Measurements from ENCODE around the gene GSE1.

The GSE1 gene

DNA sequence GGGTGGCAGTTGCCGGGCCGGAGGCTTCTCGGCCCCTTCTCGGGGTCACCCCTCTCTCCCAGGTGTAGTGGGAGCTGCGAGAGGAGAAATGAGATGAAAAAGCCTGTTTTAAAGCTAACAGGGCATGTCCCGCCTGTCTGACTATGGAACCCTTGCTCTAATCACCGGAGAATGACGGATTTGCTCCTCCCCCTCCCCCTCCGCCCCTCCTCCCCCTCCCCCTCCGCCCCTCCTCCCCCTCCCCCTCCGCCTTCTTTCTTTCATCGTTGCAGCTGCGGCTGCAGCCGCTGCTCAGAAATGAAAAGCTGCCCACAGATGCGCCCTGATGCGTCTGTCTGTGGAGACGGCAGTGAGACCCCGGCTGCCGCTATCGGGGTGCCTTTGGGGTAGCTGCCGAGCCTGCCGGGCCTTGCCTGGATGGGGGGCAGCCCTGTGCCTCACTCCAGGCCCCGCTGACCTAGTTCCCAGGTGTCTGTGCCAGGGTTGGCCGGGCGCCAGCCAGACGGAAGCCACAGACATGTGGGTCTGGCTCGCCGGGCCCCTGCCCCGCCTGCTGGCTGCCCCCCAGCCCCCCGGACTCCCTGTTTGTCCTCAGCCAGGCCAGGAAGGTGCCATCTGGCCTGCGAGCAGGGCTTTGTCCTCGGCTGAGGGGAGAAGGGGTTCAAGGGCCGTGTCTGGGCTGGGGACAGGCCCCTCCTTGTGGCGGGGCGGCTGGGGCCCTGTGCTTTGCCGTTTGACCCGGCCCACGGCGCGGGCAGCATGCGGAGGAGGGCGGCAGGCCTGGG is 37.9 kb downstream of the GSE1 start:
- no peak for DNase-seq

DNA sequence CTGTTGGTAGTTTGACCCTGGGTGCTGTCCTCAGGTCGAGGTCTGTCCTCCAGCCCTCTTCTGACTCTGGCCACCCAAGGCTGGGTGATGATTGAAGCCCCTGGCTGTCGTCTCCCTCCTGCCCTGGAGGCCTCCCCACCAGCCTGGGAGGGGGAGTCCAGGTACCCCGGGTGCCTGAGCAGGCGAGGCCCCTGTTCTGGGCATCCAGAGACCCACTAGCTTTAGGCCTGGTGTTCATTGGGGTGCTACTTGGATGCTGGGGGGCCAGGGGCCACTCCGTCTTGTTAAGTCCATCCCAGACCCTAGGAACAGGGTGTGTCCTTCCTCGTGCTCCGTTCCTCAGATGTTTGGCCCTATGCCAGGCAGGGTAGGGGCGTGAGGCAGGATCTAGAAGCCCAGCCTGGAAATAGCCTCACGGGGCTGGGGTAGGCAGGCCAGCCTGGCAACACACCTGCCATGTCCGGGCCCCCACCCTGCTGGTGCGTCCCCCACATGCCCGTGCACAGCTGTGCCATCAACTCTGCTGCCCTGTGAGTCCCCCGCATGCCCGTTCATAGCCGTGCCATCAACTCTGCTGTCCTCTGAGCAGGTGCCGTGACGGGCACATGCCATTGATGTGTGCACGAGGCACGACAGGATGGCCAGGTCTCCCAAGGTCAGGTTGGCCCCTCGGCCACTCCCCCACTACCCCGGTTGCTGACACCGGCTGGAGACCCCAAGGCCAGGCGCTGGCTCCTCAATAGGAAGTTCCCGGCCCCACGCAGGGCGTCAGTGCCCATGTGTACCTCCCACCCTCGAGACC is 38.7 kb downstream of the GSE1 start:
- no peak for DNase-seq

DNA sequence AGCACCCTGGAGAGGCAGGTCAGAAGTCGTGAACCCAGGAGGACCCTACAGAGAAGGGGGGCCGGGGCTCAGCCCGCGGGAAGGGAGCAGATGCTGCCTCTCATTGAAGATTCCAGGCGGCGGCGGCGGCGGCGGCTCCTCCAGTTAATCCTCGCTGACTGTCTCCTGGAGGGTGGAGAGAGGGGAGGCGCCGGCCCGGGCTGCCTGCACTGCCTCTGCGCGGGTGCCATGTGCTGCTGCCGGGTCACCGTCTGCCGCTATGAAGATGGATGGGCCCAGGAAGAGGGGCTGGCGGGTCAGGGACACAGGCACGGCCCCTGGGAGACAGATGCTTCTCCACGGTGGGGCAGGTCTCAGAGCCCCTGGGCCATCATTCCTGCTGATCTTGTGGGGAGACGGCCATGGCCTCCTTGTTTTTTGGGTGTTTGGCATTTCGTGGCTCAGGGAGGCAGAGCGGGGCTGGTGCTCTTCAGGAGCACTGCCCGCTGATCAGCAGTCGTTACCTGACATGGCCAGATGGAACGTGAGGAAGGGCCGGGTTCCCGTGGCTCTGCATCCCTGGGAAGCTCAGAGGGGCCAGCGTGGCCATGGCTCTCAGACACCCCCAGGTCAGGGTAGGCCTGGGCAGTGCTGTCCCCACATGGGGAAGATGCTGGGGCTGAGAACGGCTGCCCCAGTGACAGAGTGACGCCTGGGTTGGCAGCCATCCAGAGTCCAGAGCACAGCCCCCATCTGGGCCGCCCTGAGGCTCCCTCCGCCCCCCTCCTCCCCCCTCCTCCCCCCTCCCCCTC is 39.5 kb downstream of the GSE1 start:
- DNase-seq: no peak

DNA sequence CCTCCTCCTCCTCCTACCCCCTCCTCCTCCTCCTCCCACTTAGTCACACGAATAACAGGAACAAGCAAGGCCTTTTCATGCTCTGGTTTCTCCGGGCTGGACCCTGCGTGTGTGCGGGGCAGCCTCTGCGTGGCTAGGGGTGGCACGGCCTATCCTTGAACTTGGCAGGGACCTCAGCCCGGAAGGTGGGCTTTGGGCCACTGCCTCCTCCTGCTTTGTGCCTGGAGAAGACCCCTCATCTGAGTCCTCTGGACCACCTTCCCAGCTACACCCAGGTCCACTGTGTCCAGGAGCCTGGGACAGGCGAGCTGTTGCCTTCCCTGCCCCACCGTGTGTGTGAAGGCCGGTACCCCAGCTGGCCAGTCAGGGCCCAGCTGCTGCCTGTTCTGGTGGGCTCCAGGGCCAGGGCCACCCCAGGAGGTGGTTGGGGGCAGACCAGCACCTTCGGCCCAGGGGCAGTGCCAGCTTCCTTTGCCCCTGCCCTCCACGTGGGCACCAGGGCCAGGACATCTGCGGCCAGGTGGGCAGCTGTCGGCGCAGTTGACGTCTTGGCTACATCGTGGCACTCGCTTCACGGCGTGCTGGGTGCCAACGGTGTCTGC is 40.3 kb downstream of the GSE1 start:
- no peak for DNase-seq

DNA sequence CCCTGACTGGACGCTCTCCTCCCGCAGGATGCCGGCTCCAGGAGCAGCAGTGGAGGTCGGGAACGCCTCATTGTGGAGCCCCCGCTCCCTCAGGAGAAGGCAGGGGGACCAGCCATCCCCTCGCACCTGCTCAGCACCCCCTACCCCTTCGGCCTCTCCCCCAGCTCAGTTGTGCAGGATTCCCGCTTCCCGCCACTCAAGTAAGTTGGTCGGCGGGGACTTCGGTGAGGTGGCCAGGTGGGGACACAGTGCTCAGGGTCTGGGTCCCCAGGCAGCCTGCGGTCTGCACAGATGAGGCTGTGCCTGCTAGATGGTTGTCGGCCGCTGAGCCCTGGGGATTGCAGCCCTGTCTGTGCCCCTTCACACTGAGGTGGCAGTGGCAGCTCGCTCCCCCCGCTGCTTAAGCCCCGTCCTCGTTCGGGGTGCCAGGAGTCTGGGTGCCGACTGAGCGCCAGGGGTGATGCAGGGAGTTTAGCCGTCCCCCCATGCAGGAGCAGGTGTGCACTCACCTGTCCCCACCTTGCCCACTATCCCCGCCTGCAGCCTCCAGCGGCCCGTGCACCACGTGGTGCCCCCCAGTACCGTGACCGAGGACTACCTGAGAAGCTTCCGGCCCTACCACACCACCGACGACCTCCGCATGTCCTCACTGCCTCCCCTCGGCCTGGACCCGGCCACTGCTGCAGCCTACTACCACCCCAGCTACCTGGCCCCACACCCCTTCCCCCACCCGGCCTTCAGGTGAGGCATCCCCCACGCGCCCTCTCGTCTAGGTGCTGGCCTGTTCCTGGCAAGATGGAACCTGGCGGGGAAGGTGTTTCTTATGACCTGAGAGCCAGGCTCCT is 41.4 kb downstream of the GSE1 start:
- DNase-seq: no peak

DNA sequence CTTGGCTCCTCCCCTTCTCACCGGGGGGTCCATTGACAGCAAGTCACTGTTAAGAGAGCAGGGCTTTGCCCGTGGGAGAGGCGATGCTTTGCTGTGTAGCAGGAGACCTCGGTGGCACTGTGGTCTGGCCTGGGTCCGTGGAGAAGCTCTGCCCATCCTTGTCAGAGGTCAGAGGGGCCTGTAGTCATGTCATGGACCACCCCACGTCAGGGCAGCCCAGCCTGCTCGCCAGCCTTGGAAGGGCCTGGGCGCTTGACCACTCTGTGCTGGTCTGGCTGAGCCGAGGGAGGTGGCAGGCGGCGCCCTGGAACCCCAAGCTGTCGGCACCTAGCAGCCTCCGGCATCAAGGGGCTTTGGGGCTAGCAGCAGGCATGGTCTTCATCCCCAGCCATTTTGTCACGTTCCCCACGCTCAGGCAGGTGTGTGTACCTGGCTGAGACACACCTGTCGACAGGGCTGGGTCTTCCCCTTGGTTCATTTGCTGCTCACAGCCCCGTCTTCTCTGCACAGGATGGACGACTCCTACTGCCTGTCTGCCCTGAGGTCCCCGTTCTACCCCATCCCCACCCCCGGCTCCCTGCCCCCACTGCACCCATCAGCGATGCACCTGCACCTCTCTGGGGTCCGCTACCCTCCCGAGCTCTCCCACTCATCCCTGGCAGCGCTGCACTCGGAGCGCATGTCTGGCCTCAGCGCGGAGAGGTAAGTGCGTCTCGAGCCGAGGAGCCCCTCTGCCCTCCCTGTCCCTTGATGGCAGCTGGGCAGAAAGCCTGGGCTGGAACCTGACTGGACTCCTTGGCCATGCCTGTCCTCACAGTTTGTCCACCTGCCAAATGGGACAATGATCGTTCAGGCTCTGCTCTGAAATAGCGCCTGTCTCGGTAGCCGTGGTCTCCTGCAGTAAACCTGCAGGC is 42.4 kb downstream of the GSE1 start:
- DNase-seq: no peak

DNA sequence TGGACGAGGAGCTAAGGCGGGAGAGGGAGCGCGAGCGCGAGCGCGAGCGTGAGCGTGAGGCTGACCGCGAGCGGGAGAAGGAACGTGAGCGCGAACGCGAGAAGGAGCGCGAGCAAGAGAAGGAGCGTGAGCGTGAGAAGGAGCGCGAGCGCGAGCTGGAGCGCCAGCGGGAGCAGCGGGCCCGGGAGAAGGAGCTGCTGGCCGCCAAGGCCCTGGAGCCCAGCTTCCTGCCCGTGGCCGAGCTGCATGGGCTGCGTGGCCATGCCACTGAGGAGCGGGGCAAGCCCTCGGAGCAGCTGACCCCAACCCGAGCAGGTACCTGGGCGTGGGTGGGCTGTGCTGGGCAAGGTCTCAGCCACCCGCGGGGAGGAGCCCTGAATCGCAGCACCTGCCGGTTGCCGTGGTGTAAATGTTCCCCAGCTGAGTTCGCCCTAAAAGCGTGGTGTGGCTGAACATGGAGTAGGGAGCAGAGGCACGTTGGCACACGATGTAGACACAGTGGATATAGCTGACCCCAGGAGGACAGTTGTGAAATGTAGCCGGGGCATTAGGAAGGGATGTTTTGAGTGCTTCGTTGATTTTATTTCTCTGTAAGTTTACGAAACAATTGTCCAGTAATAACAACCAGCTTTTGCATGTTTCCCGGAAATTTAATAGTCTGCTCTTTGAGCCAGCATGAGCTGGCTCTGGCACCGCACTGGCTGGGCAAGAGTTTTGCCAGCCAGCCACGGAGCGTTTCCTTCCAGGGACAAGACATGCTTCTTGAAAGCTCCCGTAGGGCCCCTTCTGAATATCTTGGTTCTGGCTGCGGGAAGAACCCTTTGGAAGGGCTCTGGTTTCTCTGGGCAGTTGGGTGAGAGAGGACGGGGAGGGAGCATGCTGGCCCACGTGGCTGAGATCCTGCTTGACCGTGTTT is 43.5 kb downstream of the GSE1 start:
- DNase-seq: no peak

DNA sequence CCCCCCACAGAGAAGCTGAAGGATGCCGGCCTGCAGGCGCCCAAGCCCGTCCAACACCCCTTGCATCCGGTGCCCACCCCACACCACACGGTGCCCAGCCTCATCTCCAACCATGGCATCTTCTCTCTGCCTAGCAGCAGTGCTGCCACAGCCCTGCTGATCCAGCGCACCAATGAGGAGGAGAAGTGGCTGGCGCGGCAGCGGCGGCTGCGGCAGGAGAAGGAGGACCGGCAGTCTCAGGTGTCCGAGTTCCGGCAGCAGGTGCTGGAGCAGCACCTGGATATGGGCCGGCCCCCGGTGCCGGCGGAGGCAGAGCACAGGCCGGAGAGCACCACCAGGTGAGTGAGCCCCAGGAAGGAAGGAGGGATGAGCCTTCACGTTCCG is 44.1 kb downstream of the GSE1 start:
- no peak for DNase-seq

DNA sequence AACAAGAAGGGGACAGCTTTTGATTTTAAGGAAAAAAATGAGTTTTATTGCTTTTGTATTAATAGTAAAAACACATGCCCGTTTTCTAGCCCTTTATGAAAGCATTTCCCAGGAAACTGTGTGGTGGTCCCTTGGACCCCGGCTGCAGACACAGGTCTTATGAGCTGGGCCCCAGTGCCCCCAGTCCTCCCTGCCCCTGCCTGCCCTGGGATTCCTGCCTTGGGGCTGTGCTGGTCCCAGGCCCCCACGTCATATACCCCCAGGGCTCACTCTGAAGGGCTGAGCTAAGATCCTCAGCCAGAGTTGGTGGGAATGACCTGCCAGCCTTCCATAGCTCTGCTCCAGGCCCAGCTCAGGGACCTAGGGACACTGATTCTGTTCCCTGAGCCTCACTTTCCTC is 44.9 kb downstream of the GSE1 start:
- DNase-seq: no peak

DNA sequence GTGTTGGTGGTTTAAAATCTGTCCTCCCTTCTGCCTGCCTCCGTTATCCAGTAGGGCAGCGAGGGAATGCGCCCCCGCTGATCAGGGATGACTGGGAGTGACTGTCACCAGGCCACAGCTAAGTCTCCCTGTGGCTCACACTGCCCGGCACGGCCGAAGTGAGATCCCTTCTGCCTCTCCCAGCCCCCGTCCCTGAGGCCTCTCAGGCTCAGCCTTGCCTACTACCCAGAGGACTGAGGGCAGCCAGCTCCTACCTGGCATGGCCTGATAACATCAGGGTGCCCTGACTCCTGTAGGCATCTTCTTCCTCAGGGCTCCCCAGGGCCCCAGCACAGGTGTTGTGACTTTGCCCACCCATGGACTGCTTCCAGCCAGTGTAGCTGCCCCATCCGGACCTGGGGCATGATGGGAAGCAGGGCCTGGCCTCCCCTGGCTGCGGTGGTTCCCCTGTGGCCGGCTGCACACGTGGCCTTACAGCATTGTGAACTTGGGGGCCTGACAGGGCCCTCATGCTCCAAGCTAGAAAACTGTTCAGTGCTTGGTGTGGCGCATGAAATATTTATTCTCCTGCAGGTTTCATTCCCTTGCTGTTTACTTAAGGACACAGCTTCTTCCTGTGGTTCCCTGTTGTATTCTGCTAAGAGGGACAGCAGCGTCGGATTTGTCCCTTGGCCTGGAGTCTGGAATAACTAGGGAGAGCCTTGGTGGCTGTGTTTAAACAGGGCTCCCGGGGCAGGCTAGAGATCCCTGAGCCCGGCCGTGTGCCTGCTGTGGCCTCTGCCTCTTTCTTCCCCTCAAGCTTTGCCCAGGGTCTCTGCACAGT is 45.6 kb downstream of the GSE1 start:
- no peak for DNase-seq

DNA sequence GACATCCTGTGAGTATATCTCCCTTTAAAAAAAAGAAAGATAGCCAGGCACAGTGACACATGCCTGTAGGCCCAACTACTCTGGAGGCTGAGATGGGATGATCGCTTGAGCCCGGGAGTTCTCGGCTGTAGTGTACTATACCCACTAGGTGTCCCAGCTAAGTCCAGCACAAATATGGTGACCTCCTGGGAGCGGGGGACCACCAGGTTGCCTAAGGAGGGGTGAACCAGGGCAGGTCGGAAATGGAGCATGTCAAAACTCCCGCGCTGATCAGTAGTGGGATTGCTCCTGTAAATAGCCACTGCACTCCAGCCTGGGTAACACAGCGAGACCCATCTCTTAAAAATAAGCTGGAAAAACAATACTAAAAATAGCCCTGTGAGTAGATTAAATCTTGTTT is 46.2 kb downstream of the GSE1 start:
- DNase-seq: no peak

DNA sequence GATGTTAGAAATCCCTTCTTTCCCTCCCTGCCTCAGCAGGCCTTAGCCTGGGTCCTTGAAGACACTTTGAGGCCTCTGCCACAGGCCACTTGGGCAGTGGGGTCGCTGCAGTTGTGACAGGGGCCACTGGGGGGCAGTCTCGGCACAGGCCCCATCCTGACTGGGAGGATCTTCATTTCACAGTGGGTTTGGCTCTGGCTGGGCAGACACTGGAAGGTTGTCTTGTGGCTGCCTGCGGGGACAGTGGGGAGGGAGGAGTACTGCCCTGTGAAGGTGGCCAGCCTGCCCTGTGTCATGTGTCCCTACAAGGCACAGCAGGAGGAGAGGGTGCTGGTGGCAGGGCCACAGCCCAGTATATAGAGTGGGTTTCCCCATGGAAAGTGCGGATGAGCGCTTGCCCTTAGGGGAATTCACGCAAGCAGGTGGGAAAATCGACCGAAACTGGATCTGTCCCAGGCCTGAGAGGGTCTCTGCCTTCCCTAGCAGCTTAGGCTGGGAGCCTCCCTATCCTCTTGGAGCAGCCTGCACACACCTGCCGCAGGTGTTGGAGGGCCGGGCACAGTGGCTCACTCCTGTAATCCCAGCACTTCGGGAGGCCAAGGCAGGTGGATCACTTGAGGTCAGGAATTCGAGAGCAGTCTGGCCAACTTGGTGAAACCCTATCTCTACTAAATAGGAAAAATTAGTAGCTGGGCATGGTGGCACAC is 46.8 kb downstream of the GSE1 start:
- DNase-seq: no peak

DNA sequence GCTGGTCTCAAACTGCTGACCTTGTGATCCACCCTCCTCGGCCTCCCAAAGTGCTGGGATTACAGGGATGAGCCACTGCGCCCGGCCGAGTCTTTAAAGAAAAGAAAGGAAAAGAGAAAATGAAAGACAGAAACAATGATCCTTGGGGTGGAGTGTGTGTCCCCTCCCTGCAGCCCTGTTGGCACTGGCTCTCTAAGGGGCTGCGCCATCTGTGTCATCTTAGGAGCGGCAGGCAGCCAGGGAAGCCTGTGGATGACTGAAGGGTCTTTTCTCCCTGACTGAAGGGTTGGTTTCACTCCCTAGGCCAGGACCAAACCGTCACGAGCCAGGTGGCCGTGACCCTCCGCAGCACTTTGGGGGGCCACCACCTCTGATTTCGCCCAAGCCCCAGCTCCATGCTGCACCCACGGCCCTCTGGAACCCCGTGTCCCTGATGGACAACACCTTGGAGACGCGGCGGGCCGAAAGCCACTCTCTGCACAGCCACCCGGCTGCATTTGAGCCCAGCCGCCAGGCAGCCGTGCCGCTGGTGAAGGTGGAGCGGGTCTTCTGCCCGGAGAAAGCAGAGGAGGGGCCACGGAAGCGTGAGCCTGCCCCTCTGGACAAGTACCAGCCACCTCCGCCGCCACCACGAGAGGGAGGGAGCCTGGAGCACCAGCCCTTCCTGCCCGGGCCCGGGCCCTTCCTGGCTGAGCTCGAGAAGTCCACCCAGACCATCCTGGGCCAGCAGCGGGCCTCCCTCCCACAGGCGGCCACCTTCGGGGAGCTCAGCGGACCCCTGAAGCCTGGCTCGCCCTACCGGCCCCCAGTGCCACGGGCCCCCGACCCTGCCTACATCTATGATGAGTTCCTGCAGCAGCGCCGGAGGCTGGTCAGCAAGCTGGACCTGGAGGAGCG is 48.0 kb downstream of the GSE1 start:
- DNase-seq: no peak

DNA sequence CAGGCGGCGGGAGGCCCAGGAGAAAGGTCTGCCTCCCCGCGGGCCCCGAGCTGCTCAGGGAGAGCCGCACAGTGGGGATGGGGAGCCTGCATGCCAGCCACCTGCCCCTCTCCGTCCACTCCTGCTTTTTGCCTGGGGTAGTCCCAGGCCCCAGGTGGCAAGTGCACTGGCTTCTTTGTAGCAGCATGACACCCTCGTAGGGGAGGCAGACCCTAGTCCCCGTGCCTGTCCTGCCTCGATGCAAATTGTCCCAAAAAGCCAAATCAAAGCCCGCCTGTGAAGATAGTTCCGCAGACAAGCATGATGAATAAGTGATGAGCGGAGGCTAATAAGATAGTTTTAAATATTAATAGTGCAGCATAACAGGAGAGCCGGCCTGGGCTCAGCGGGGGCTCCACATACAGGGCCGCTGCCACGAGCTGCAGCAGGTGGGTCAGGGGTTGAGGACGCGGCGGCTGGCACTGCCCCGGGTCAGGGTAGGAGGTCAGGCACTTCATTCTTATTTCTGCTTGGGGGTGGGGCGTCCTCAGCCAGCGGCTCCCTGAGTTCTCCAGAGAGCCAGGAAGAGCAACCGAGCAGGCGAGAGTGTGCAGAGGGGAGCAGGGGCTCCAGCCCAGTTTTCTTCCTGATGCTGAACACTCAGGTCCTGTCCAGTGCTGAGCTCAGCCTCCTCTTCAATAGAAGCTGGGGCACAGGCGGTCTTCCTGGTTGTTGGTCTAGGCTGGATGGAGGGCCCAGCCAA is 48.8 kb downstream of the GSE1 start:
- DNase-seq: no peak

DNA sequence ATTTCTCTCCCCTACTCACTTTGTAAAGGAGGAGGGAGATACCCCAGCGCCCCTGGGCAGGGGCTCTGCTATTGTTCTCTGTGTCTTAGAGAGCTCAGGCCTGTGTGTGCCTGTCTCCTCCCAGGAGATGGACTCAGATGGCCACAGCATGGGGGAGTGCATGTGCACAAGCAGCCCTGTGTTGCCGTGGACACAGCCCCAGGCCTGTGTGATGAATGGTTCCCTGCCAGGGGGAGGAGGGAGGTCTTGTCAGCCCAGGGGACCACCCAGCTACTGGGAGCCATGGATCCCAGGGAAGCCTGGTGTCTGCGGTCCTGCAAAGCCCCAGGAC is 49.3 kb downstream of the GSE1 start:
- no peak for DNase-seq

DNA sequence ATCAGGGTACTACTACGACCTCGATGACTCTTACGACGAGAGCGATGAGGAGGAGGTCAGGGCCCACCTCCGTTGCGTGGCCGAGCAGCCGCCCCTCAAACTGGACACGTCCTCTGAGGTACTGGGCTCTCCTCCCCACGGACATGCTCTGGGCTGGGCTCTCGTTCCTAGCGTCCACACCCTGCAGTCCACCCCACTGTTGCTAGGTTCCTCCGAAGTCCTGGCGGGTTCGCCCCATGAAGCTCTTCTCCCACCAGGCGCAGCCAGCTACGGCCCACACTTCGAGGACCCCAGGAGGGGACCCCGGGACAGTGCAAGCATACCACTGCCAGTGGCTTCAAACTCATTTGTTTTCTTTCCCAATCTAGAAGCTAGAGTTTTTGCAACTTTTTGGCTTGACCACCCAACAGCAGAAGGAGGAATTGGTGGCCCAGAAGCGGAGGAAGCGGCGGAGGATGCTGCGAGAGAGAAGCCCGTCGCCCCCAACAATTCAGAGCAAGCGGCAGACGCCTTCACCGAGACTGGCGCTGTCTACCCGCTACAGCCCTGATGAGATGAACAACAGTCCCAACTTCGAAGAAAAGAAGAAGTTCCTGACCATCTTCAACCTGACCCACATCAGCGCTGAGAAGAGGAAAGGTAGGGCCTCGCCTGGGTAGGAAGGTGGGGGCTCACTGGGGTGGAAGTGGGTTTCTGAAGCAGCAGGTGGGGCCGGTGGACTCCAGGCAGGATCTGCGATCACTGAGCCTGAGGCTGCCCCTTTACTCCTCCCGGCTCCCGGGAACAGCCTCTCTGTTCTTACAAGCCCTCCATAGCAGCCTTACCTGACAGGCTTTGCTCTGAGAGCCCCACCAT is 50.1 kb downstream of the GSE1 start:
- no peak for DNase-seq
